Smooth muscle cell (in vitro differentiated cells): Measurements from ENCODE around the gene SH3BP2. TPM values are rescaled to one million over a fixed set of nuclear protein-coding genes. Genes with fewer than 3 reads are reported as not detected.

Experiments
- DNase-seq: peaks from one replicate; lab custom pipeline; 2025; ENCODE audit not compliant: unreplicated experiment; lab: John Stamatoyannopoulos, UW
- H2AFZ ChIP-seq: fragments of 200-600 bp; sonication (generic); 2 replicates; pipeline ENCODE4 v1.6.0; 2016; ENCODE audit warnings: antibody characterized with exemption, low read depth, mild to moderate bottlenecking
- H3F3A ChIP-seq: fragments of 200-600 bp; sonication (generic); 2 replicates; pipeline ENCODE4 v1.6.0; 2017; ENCODE audit warnings: antibody characterized with exemption, low read depth
- H3K27ac ChIP-seq: fragments of 200-600 bp; sonication (generic); 2 replicates; pipeline ENCODE4 v1.5.1; 2016; ENCODE audit warnings: low read depth, mild to moderate bottlenecking
- H3K27me3 ChIP-seq: fragments of 200-600 bp; sonication (generic); 2 replicates; pipeline ENCODE4 v1.6.1; 2016; ENCODE audit warnings: low read depth, mild to moderate bottlenecking
- H3K36me3 ChIP-seq: fragments of 200-600 bp; sonication (generic); 2 replicates; pipeline ENCODE4 v1.5.1; 2016; ENCODE audit warnings: low read depth
- H3K4me1 ChIP-seq: fragments of 200-600 bp; sonication (generic); 2 replicates; pipeline ENCODE4 v1.5.1; 2016; ENCODE audit warnings: low read depth
- H3K4me2 ChIP-seq: fragments of 200-600 bp; sonication (generic); 2 replicates; pipeline ENCODE4 v1.6.0; 2016; ENCODE audit warnings: mild to moderate bottlenecking
- H3K4me3 ChIP-seq: fragments of 200-600 bp; sonication (generic); 2 replicates; pipeline ENCODE4 v1.5.1; 2016; ENCODE audit warnings: mild to moderate bottlenecking
- H3K79me2 ChIP-seq: fragments of 200-600 bp; sonication (generic); 2 replicates; pipeline ENCODE4 v1.6.0; 2016; ENCODE audit warnings: low read depth, mild to moderate bottlenecking
- H3K9ac ChIP-seq: fragments of 200-600 bp; sonication (generic); 2 replicates; pipeline ENCODE4 v1.6.0; 2016; ENCODE audit warnings: low read depth
- H3K9me3 ChIP-seq: fragments of 200-600 bp; sonication (generic); replicated peaks from 2 replicates; pipeline ENCODE4 v1.5.1; 2016; ENCODE audit warnings: low read depth
- H4K20me1 ChIP-seq: fragments of 200-600 bp; sonication (generic); 2 replicates; pipeline ENCODE4 v1.6.0; 2016; ENCODE audit warnings: low read depth
- CTCF ChIP-seq: fragments of 200-600 bp; sonication (generic); IDR thresholded peaks from 2 replicates; pipeline ENCODE4 v1.5.1; 2017; ENCODE audit warnings: borderline replicate concordance, mild to moderate bottlenecking, antibody characterized with exemption; ENCODE audit not compliant: insufficient read depth, poor library complexity, severe bottlenecking
- WGBS: methylation state at CpG from one replicate; pipeline ENCODE4 v1.1.7; 2016; ENCODE audit warnings: low lambda C conversion rate; 5-methylcytosine and 5-hydroxymethylcytosine counted together
- polyA plus RNA-seq: library from polyadenylated mRNA; unstranded; fragments of >200 nt; fragmentation: Nextera tagmentation; extraction: Ambion mirVana; gene quantifications from 2 replicates; pipeline ENCODE4 v1.2.1, GENCODE V29; 2016
- total RNA-seq: library from RNA; depleted of rRNA; stranded (reverse); fragments of >200 nt; gene quantifications from 2 replicates; pipeline ENCODE4 v1.2.3, GENCODE V29; 2014

Gene SH3BP2
- total and polyA plus RNA-seq, 2 experiments from 2014 or later, result 17.3 to 19.3 TPM

- peaks cover 68% of the 10 kb centered on the region for H4K20me1 ChIP-seq
- H3K9me3 ChIP-seq, result peaks cover 3% of the 10 kb centered on the region
- no peak overlapping the region for H3K27ac ChIP-seq
- H3K4me1 ChIP-seq, result peaks cover 4% of the 10 kb centered on the region
- no peaks in the 10 kb centered on the region for H3K27me3 ChIP-seq
- H3K4me3 ChIP-seq, result no peak overlapping the region
- DNase-seq, result no peak
- H3F3A ChIP-seq, result no peaks in the 10 kb centered on the region
- no peak overlapping the region for H3K9ac ChIP-seq
- TF ChIP-seq CTCF, result no peak
- peaks cover 58% of the 10 kb centered on the region for H3K79me2 ChIP-seq
- WGBS, result 80% methylated on average over 7 of the region's 7 CpGs
- no peak overlapping the region for H2AFZ ChIP-seq
- no peaks in the 10 kb centered on the region for H3K36me3 ChIP-seq
- no peak overlapping the region for H3K4me2 ChIP-seq
Observed at GRCh38 chr4:2814627-2815270, 21.9 kb downstream of the SH3BP2 start.

GRCh38 chr4:2816401-2816954, 23.6 kb downstream of the SH3BP2 start:
- 93% methylated on average over 1 of the region's 1 CpG for WGBS
- H3F3A ChIP-seq, result no peaks in the 10 kb centered on the region
- H3K4me3 ChIP-seq, result no peak overlapping the region
- no peak for TF ChIP-seq CTCF
- no peaks in the 10 kb centered on the region for H3K27me3 ChIP-seq
- no peak overlapping the region for H3K27ac ChIP-seq
- H3K36me3 ChIP-seq, result no peaks in the 10 kb centered on the region
- peaks cover 3% of the 10 kb centered on the region for H3K9me3 ChIP-seq
- no peak overlapping the region for H2AFZ ChIP-seq
- peaks cover 4% of the 10 kb centered on the region for H3K4me1 ChIP-seq
- H3K4me2 ChIP-seq, result no peak overlapping the region
- DNase-seq, result no peak
- H4K20me1 ChIP-seq, result peaks cover 68% of the 10 kb centered on the region
- H3K79me2 ChIP-seq, result peaks cover 60% of the 10 kb centered on the region
- H3K9ac ChIP-seq, result no peak overlapping the region

- DNase-seq, result no peak
- no peak overlapping the region for H3K9ac ChIP-seq
- H3K4me2 ChIP-seq, result no peak overlapping the region
- peaks cover 67% of the 10 kb centered on the region for H4K20me1 ChIP-seq
- no peaks in the 10 kb centered on the region for H3K27me3 ChIP-seq
- peaks cover 60% of the 10 kb centered on the region for H3K79me2 ChIP-seq
- H2AFZ ChIP-seq, result no peak overlapping the region
- H3K4me3 ChIP-seq, result no peak overlapping the region
- H3K27ac ChIP-seq, result no peak overlapping the region
- TF ChIP-seq CTCF, result no peak
- H3K9me3 ChIP-seq, result peaks cover 3% of the 10 kb centered on the region
- 94% methylated on average over 4 of the region's 4 CpGs for WGBS
- peaks cover 4% of the 10 kb centered on the region for H3K4me1 ChIP-seq
- no peaks in the 10 kb centered on the region for H3F3A ChIP-seq
- no peaks in the 10 kb centered on the region for H3K36me3 ChIP-seq
Observed at GRCh38 chr4:2817137-2817536, 24.3 kb downstream of the SH3BP2 start.
